Measurements from ENCODE around the gene PWWP2B. TPM values are rescaled to one million over a fixed set of nuclear protein-coding genes. Genes with fewer than 3 reads are reported as not detected.

The PWWP2B gene
- polyA plus RNA-seq, 2 of the 4 experiments (the other 2 are of a cell fraction): 2.8 to 7.3 TPM

DNA sequence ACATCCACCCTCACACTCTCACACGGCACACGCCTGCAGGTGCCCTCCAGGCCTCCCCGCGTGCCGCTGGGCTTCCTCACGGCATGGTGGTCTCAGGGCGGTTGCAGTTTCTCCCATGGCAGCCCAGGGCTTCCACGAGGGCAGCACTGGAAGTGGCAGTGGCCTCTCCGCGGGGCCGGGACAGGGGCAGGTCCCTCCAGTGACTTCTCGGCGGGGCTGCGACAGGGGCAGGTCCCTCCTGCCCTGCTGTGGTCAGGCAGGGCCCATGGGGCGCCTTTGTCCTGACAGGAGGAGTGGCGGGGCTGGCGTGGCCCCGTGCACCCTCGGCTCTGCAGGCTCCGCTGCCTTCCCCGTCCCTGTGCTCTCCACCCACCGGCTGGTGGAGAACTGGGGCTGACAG lies 19.0 kb downstream of the PWWP2B start (continued):
- TF ChIP-seq, protein P1, sequence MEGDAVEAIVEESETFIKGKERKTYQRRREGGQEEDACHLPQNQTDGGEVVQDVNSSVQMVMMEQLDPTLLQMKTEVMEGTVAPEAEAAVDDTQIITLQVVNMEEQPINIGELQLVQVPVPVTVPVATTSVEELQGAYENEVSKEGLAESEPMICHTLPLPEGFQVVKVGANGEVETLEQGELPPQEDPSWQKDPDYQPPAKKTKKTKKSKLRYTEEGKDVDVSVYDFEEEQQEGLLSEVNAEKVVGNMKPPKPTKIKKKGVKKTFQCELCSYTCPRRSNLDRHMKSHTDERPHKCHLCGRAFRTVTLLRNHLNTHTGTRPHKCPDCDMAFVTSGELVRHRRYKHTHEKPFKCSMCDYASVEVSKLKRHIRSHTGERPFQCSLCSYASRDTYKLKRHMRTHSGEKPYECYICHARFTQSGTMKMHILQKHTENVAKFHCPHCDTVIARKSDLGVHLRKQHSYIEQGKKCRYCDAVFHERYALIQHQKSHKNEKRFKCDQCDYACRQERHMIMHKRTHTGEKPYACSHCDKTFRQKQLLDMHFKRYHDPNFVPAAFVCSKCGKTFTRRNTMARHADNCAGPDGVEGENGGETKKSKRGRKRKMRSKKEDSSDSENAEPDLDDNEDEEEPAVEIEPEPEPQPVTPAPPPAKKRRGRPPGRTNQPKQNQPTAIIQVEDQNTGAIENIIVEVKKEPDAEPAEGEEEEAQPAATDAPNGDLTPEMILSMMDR (IDR thresholded peaks at IDR 0.05): no peak
- TF ChIP-seq GATA3 (IDR thresholded peaks at IDR 0.05; ENCODE audit: borderline replicate concordance) (no peak), EP300 (IDR thresholded peaks at IDR 0.05) (no peak)

DNA sequence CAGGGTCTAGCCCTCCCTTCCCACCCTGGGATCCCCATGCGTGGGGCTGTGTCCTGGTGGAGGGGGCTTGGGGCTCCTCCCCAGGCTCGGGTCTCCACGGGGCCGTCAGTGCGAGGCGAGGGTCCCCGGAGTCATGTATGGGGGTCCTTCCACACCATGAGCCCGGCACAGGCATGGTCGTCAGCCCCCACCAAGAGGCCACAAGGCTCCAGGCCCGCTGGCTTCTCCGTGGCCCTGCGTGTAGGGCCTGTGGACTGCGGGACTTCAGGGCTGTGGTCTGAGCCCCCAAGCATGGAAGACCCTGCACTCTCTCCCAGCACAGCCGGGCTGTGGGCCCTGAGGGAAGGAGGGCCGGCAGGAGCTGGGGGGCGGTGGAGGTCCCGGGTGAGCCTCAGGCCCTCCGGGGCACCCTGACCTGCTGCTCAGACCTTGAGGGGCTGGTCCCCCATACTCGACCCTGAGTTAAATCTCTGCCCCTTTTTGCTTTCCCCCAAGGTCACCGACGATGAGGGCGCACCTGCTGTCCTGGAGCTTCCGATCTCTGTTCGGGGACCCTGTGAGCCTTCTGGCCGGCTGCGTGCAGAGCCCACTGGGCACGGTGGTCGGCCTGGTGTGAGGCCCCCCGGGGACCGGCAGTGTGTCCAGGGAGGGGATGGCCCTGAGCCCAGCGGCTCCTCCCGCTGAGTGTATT lies 19.7 kb downstream of the PWWP2B start:
- ATAC-seq: no peak

DNA sequence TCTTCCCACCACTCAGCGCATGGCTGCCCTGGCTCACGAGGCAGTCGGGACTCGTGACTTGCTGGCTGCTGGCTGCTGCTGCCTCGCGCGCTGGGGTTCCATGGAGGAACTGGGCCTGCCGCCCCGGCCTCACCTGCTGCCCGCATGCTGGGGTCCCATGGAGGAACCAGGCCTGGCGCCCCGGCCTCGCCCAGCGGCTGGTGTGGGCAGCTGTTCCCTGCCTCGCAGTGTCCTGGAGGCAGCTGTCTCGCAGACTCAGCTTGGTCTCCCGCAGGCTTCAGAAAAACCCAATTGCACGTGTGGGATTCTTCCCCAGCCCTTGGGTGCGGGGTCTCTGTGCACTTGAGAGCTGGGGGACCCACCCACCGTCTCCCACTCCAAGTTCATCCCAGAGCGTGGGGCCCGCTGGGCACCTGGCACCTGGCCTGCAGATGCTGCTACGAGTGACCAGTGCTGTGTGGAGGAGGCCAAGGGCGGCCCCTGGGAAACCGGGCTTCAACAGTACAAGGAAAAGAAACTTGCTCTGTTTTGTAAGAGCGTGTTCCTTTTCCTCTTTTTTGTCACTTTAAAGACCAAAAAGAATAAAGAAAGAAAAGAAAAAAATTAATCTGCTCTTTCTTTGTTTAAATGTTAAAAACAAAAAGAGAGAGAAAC lies 20.4 kb downstream of the PWWP2B start:
- no peak for TF ChIP-seq SREBF2 (IDR thresholded peaks at IDR 0.05)
- ChIA-PET POLR2A (no interaction called here), CTCF (interaction anchor here (1.4 to 2.1 kb wide), 2 partner anchors 12 to 26 kb away, joined by 3 to 7 read pairs; no protein-coding TSS in a partner anchor)
- 94% methylated on average over 15 of the region's 26 CpGs for WGBS (ENCODE audit: missing lambda C conversion rate)
- H3K27ac ChIP-seq: peak overlapping the region in 1 of 2 experiments; percentile 85; a peak in 2 of 6 replicates
- DNase-seq (ENCODE audit: low read depth in 1 of 2, low spot score in 1 of 2) (no peak), ATAC-seq (no peak), FAIRE-seq (no peak)
- H3K4me2 ChIP-seq: no peak overlapping the region; the same call in 2 of the 3 replicates
- no peaks in the 10 kb centered on the region for H3K9me3 ChIP-seq
- H3K4me1 ChIP-seq: peaks cover 47% of the 10 kb centered on the region
- H3K4me3 ChIP-seq: no peak overlapping the region

More for the DNA sequence above, 19.7 kb downstream of the PWWP2B start:
- 91% methylated on average over 18 of the region's 32 CpGs for WGBS (ENCODE audit: missing lambda C conversion rate)
- H3K4me2 ChIP-seq: no peak overlapping the region
- H3K9me3 ChIP-seq: no peaks in the 10 kb centered on the region
- ChIA-PET CTCF (no interaction called here), POLR2A (no interaction called here)
- no peak overlapping the region for H3K4me3 ChIP-seq
- H3K4me1 ChIP-seq: peaks cover 41% of the 10 kb centered on the region
- DNase-seq (ENCODE audit: low read depth in 1 of 2, low spot score in 1 of 2) (no peak), FAIRE-seq (no peak)
- no peak overlapping the region for H3K27ac ChIP-seq
- TF ChIP-seq, protein P2, sequence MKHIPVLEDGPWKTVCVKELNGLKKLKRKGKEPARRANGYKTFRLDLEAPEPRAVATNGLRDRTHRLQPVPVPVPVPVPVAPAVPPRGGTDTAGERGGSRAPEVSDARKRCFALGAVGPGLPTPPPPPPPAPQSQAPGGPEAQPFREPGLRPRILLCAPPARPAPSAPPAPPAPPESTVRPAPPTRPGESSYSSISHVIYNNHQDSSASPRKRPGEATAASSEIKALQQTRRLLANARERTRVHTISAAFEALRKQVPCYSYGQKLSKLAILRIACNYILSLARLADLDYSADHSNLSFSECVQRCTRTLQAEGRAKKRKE (CRISPR knock-in tag; IDR thresholded peaks at IDR 0.05; ENCODE audit: low read depth): no peak
- TF ChIP-seq PHF8 (IDR thresholded peaks at IDR 0.05; ENCODE audit: borderline replicate concordance, low read depth) (no peak), HDAC2 (IDR thresholded peaks at IDR 0.05) (no peak)

GRCh38 chr10:132417957-132418441 lies 21.0 kb downstream of the PWWP2B start:
- no peak for ATAC-seq
- Histone ChIP-seq H3K27ac (peak overlapping the region; percentile 85 to 95), H3K9me3 (no peaks in the 10 kb centered on the region), H3K4me1 (peaks cover 47% of the 10 kb centered on the region), H3K4me3 (no peak overlapping the region), H3K4me2 (peak overlapping the region; percentile 48)
- no peak for FAIRE-seq
- WGBS (ENCODE audit: missing lambda C conversion rate): 85% methylated on average over 19 of the region's 20 CpGs
- ChIA-PET CTCF (interaction anchor here (1.1 to 2.1 kb wide), 3 partner anchors 11 to 30 kb away, joined by 3 to 7 read pairs (median 3); no protein-coding TSS in a partner anchor), POLR2A (no interaction called here)
- TF ChIP-seq NPAS2 (CRISPR knock-in tag; IDR thresholded peaks at IDR 0.05; ENCODE audit: borderline replicate concordance) (no peak), HDAC2 (IDR thresholded peaks at IDR 0.05) (no peak), GATA3 (IDR thresholded peaks at IDR 0.05; ENCODE audit: borderline replicate concordance) (no peak), SREBF2 (IDR thresholded peaks at IDR 0.05) (no peak), HEYL (CRISPR knock-in tag; IDR thresholded peaks at IDR 0.05) (no peak), USF2 (IDR thresholded peaks at IDR 0.05) (no peak), NFE2L2 (conservative IDR thresholded peaks at IDR 0.05; ENCODE audit: low read length) (no peak)
- TF ChIP-seq, protein P3, sequence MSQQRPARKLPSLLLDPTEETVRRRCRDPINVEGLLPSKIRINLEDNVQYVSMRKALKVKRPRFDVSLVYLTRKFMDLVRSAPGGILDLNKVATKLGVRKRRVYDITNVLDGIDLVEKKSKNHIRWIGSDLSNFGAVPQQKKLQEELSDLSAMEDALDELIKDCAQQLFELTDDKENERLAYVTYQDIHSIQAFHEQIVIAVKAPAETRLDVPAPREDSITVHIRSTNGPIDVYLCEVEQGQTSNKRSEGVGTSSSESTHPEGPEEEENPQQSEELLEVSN (IDR thresholded peaks at IDR 0.05; ENCODE audit: borderline replicate concordance, low read depth): no peak
- TF ChIP-seq, protein P4, sequence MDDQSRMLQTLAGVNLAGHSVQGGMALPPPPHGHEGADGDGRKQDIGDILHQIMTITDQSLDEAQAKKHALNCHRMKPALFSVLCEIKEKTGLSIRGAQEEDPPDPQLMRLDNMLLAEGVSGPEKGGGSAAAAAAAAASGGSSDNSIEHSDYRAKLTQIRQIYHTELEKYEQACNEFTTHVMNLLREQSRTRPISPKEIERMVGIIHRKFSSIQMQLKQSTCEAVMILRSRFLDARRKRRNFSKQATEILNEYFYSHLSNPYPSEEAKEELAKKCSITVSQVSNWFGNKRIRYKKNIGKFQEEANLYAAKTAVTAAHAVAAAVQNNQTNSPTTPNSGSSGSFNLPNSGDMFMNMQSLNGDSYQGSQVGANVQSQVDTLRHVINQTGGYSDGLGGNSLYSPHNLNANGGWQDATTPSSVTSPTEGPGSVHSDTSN (IDR thresholded peaks at IDR 0.05): no peak
- no peak for DNase-seq (ENCODE audit: low read depth in 1 of 2, low spot score in 1 of 2)
